ENCODE data around the gene UTF1. TPM values are rescaled to one million over a fixed set of nuclear protein-coding genes. Genes with fewer than 3 reads are reported as not detected.

Gene UTF1
- total RNA-seq, 3 donors from 2014 or later = not detected

DNA sequence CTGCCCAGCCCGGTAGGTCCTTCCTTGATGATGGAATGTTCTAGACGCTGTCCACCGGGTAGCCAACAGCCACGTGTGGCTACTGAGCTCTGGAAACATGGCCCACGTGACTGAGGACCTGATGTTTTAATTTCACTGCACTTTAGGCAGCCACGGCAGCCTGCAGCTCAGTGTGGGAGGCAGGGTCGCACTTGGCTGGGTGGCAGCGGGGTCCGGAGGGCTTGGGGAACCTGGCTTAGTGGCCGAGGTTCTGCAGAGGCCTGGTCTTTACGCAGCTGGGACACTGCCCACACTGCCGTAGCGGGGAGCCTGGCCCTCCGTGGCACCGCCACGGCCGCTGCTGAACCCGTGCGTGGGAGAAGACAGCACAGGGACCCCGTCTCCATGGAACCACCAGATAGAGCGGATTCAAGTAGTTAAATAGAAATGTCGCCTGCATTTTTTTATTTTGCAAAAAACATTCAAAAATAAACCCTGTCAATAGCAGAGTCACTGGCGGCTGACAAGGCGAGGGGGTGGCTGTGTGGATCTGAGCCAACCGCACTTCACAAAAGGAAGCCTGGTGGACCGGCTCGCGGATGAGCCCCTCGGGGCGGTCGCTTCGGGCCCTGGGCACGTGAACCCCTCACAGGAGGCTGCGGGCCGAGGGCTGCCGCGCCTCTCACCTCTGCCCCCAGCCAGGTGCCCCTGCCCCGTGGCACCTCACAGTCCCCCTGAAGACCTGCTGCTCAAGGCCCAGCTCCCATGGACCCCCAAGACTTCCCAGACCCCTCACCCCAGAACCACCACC is 25.6 kb upstream of the UTF1 start:
- intact Hi-C loops (cut with DNase I, micrococcal nuclease) = no loop called here
- no peaks in the 10 kb centered on the region for H3K36me3 ChIP-seq (ENCODE audit: low read depth)
- no peak overlapping the region for H3K4me3 ChIP-seq
- DNase-seq (no peak), ATAC-seq (no peak)
- H3K9me3 ChIP-seq = no peaks in the 10 kb centered on the region
- H3K4me1 ChIP-seq (ENCODE audit: low read depth) = no peaks in the 10 kb centered on the region
- TF ChIP-seq CTCF (IDR thresholded peaks at IDR 0.05) = no peak

DNA sequence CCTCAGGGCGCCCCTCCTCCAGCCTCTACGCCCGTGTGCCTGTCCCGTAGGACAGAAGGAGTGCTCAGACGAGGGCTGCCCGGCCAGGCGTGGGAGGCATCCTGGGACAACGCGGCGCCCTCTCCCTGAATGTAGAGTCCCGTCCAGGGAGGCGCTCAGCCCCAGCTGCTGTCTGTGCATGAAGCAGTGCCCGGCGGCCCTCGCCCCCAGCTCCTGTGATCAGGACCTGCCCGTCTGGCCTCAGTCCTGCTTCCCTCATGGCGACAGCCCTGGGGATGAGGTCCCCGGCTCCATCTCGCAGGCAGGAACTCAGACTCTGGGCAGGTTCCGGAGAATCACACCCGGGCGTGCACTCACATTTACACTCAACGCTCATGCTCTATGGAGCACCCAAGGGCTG is 24.9 kb upstream of the UTF1 start:
- DNase-seq = no peak
- Histone ChIP-seq H3K4me3 (no peak overlapping the region), H3K36me3 (ENCODE audit: low read depth) (no peaks in the 10 kb centered on the region), H3K9me3 (no peaks in the 10 kb centered on the region), H3K4me1 (ENCODE audit: low read depth) (no peaks in the 10 kb centered on the region)
- no peak for ATAC-seq
- intact Hi-C loops (cut with DNase I, micrococcal nuclease) = no loop called here
- TF ChIP-seq CTCF (IDR thresholded peaks at IDR 0.05) = no peak

- intact Hi-C loops (cut with DNase I, micrococcal nuclease) = no loop called here
- DNase-seq (no peak), ATAC-seq (no peak)
- no peak for TF ChIP-seq CTCF (IDR thresholded peaks at IDR 0.05)
- H3K36me3 ChIP-seq (ENCODE audit: low read depth) = no peaks in the 10 kb centered on the region
- H3K4me1 ChIP-seq (ENCODE audit: low read depth) = no peaks in the 10 kb centered on the region
- no peaks in the 10 kb centered on the region for H3K9me3 ChIP-seq
- no peak overlapping the region for H3K4me3 ChIP-seq
Measured at GRCh38 chr10:133206356-133207040, 23.5 kb upstream of the UTF1 start.

GRCh38 chr10:133207041-133207600 is 22.9 kb upstream of the UTF1 start:
- H3K4me3 ChIP-seq = no peak overlapping the region
- no peaks in the 10 kb centered on the region for H3K4me1 ChIP-seq (ENCODE audit: low read depth)
- intact Hi-C loops (cut with DNase I, micrococcal nuclease) = no loop called here
- no peak for TF ChIP-seq CTCF (IDR thresholded peaks at IDR 0.05)
- DNase-seq (no peak), ATAC-seq (no peak)
- H3K36me3 ChIP-seq (ENCODE audit: low read depth) = no peaks in the 10 kb centered on the region
- H3K9me3 ChIP-seq = no peaks in the 10 kb centered on the region

GRCh38 chr10:133207627-133208026 is 22.4 kb upstream of the UTF1 start:
- Histone ChIP-seq H3K4me3 (no peak overlapping the region), H3K9me3 (no peaks in the 10 kb centered on the region), H3K4me1 (ENCODE audit: low read depth) (no peaks in the 10 kb centered on the region), H3K36me3 (ENCODE audit: low read depth) (no peaks in the 10 kb centered on the region)
- DNase-seq (no peak), ATAC-seq (no peak)
- TF ChIP-seq CTCF (IDR thresholded peaks at IDR 0.05) = no peak
- intact Hi-C loops (cut with DNase I, micrococcal nuclease) = no loop called here
